Endothelial cell of umbilical vein (primary cell): ENCODE measurements around the gene HECW1. TPM values are rescaled to one million over a fixed set of nuclear protein-coding genes. Genes with fewer than 3 reads are reported as not detected.

Experiments
- BruUV-seq: library from RNA; stranded (reverse); fragments of 400-500 nt; replicated peaks from 2 replicates; lab custom pipeline; 2021; lab: Mats Ljungman, UMichigan
- CTCF ChIA-PET: fragments of 300-600, 350-600 bp; sonication (Branson Sonifier 250); formaldehyde crosslinking; loops from one replicate; lab custom pipeline; 2021; ENCODE audit warnings: antibody characterized with exemption, inconsistent platforms; lab: Charles Lee
- POLR2A ChIA-PET: fragments of 300-600, 350-600 bp; sonication (Branson Sonifier 250); formaldehyde crosslinking; loops from one replicate; lab custom pipeline; 2021; ENCODE audit warnings: antibody characterized with exemption, inconsistent platforms; lab: Charles Lee
- DNase-seq: peaks from one replicate; pipeline ENCODE4 v3.0.0-alpha.2; 2011; ENCODE audit warnings: low read depth, low spot score
- FAIRE-seq: peaks from 2 replicates; lab custom pipeline; 2011; peaks lifted over from hg19 to GRCh38; lab: Jason Lieb, UNC
- H2AFZ ChIP-seq: 2 replicates; pipeline ENCODE4 v1.6.0; 2012; ENCODE audit warnings: low read depth, low read length, control low read depth, inconsistent platforms
- H3K27ac ChIP-seq: 2 replicates; pipeline ENCODE4 v1.5.1; 2011; ENCODE audit warnings: low read depth, mild to moderate bottlenecking, control low read depth, low read length, moderate library complexity; ENCODE audit not compliant: insufficient read depth
- H3K27me3 ChIP-seq, 2 experiments: 2 replicates each; pipeline versions ENCODE4 v1.6.0 to v1.6.1; 2011; ENCODE audit warnings: low read length in 2 of 2, mixed read lengths in 1 of 2; ENCODE audit not compliant: control insufficient read depth in 2 of 2, insufficient read depth in 2 of 2
- H3K36me3 ChIP-seq, 2 experiments: 2 replicates in 1 of 2; 3 replicates in 1 of 2; pipeline ENCODE4 v1.5.1; 2011; ENCODE audit warnings: low read length in 2 of 2, mild to moderate bottlenecking in 1 of 2, moderate library complexity in 1 of 2; ENCODE audit not compliant: control insufficient read depth in 2 of 2, insufficient read depth in 2 of 2; ENCODE audit errors: extremely low read depth in 1 of 2
- H3K4me1 ChIP-seq: 3 replicates; pipeline ENCODE4 v1.5.1; 2011; ENCODE audit warnings: mild to moderate bottlenecking, low read length; ENCODE audit not compliant: control insufficient read depth, insufficient read depth; ENCODE audit errors: extremely low read depth
- H3K4me2 ChIP-seq: 2 replicates; pipeline ENCODE4 v1.6.1; 2011; ENCODE audit warnings: low read length, control low read depth, mixed read lengths; ENCODE audit not compliant: insufficient read depth
- H3K4me3 ChIP-seq, 3 experiments: fragments of 200-600 bp in 1 of 3; sonication (generic), shearing (Covaris generic) in 1 of 3; replicated peaks in 1 of 3; 2 replicates each; pipeline ENCODE4 v1.5.1; 2011 to 2016; ENCODE audit warnings: control low read depth in 3 of 3, low read length in 3 of 3, mild to moderate bottlenecking in 2 of 3, inconsistent platforms in 1 of 3, low read depth in 1 of 3, moderate library complexity in 1 of 3; ENCODE audit not compliant: insufficient read depth in 1 of 3
- H3K79me2 ChIP-seq: 2 replicates; pipeline ENCODE4 v1.6.0; 2012; ENCODE audit warnings: low read length, inconsistent platforms; ENCODE audit not compliant: control insufficient read depth, insufficient read depth
- H3K9ac ChIP-seq: replicated peaks from 2 replicates; pipeline ENCODE3; 2011; ENCODE audit warnings: low read length, control low read depth; ENCODE audit not compliant: insufficient read depth; ENCODE audit errors: extremely low read depth
- H3K9me1 ChIP-seq: replicated peaks from 3 replicates; pipeline ENCODE4 v1.6.0; 2011; ENCODE audit warnings: mild to moderate bottlenecking, low read length; ENCODE audit not compliant: control insufficient read depth, insufficient read depth; ENCODE audit errors: extremely low read depth
- H3K9me3 ChIP-seq: replicated peaks from 2 replicates; pipeline ENCODE4 v1.5.1; 2012; ENCODE audit warnings: low read length, inconsistent platforms; ENCODE audit not compliant: control insufficient read depth, insufficient read depth
- H4K20me1 ChIP-seq: replicated peaks from 2 replicates; pipeline ENCODE3; 2011; ENCODE audit warnings: mild to moderate bottlenecking, low read length; ENCODE audit not compliant: control insufficient read depth, insufficient read depth; ENCODE audit errors: extremely low read depth
- EZH2 ChIP-seq: IDR thresholded peaks from 2 replicates; pipeline ENCODE4 v1.6.1; 2012; ENCODE audit warnings: borderline replicate concordance, low read depth, mild to moderate bottlenecking, moderate library complexity, low read length, inconsistent platforms; ENCODE audit not compliant: severe bottlenecking
- FOS ChIP-seq: IDR thresholded peaks from 2 replicates; pipeline ENCODE4 v1.6.1; 2011; ENCODE audit warnings: mild to moderate bottlenecking, low read length, moderate library complexity, borderline replicate concordance; ENCODE audit not compliant: insufficient read depth
- GATA2 ChIP-seq: IDR thresholded peaks from 2 replicates; pipeline ENCODE4 v1.7.0; 2011; ENCODE audit warnings: low read depth, mild to moderate bottlenecking, moderate library complexity, mixed read lengths, low read length; ENCODE audit not compliant: insufficient read length, insufficient read depth
- JUN ChIP-seq: IDR thresholded peaks from 2 replicates; pipeline ENCODE4 v1.6.1; 2011; ENCODE audit warnings: borderline replicate concordance, low read depth; ENCODE audit not compliant: insufficient read length, insufficient read depth
- POLR2A ChIP-seq: IDR thresholded peaks from 2 replicates; pipeline ENCODE4 v1.6.1; 2012; ENCODE audit warnings: low read depth, mild to moderate bottlenecking, control low read depth, low read length
- POLR2AphosphoS5 ChIP-seq: IDR thresholded peaks from 2 replicates; pipeline ENCODE4 v1.6.1; 2012; ENCODE audit warnings: low read depth, mild to moderate bottlenecking, control low read depth, low read length, moderate library complexity; ENCODE audit not compliant: insufficient read depth
- dilution Hi-C: fragments of 300-500 bp; cut with MboI; formaldehyde crosslinking; loops from one replicate; pipeline ENCODE4 v1.15.0; 2019; ENCODE audit warnings: low sequenced_read_pairs; ENCODE audit not compliant: extremely low pct_ligation_motif_present
- intact Hi-C: fragments of 100-400 bp; cut with micrococcal nuclease; formaldehyde crosslinking; loops from one replicate; pipeline ENCODE4 v1.10.0; 2022
- polyA plus RNA-seq, 4 experiments: library from polyadenylated mRNA; depleted of rRNA in 3 of 4; stranded (reverse) in 3 of 4; unstranded in 1 of 4; fragments of >200 nt; gene quantifications; 2 replicates each; pipeline versions ENCODE4 v1.2.1 to v1.2.3, GENCODE V29; 2011 to 2012; ENCODE audit warnings: missing spikeins in 1 of 4
- total RNA-seq: library from RNA; stranded (reverse); gene quantifications from 2 replicates; pipeline ENCODE4 v1.2.3, GENCODE V29; 2021
- TF ChIP-seq, protein P1 (sequence below), 2 donors: IDR thresholded peaks; 1 replicate in 1 of 2; 2 replicates in 1 of 2; pipeline ENCODE4 v1.5.1; 2011; ENCODE audit warnings: low read length in 2 of 2, mild to moderate bottlenecking in 2 of 2, moderate library complexity in 2 of 2, control low read depth in 1 of 2, inconsistent platforms in 1 of 2, low read depth in 1 of 2; ENCODE audit not compliant: insufficient read depth in 1 of 2; ENCODE audit errors: extremely low read depth in 1 of 2
- TF ChIP-seq, protein P2 (sequence below): IDR thresholded peaks from 2 replicates; pipeline ENCODE4 v1.6.1; 2011; ENCODE audit not compliant: insufficient read depth, insufficient read length

The HECW1 gene
- total and polyA plus RNA-seq, 2 donors (not counting 3 experiments of a cell fraction or from before 2014, with no cell fraction given), result not detected

DNA sequence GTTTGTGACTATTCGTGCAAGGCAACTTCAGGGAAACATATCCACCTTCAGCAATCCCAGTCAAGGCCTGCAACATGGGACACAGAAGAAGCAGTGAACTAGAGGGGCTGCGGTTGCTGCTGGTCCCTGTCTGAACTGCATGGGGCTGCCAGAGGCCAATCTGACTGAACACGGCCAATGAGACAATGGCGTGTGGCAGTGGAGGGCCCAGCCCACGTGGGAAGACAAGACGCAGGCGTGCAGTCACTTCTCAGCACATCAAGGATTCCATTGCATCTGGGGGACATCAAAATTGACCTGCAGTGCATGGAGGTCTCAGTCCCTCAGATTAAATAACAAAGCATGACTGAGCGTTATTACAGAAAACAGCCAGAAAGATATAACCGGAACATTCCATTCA, 215.9 kb downstream of the HECW1 start:
- ChIA-PET POLR2A (no interaction called here), CTCF (interaction anchor here (1.1 kb wide), 1 partner anchor 67 kb away, joined by 3 read pairs; no protein-coding TSS in a partner anchor)
- FAIRE-seq, result no peak
- no peaks in the 10 kb centered on the region for H3K4me1 ChIP-seq
- no peak overlapping the region for H3K27ac ChIP-seq
- no peak overlapping the region for H3K4me3 ChIP-seq
- intact Hi-C loops (no loop called here), dilution Hi-C loops (no loop called here)
- no peak for DNase-seq
- no peaks in the 10 kb centered on the region for H3K9me3 ChIP-seq
- TF ChIP-seq GATA2 (no peak), JUN (no peak), POLR2AphosphoS5 (no peak), FOS (no peak), POLR2A (no peak), EZH2 (no peak)
- TF ChIP-seq, protein P1, sequence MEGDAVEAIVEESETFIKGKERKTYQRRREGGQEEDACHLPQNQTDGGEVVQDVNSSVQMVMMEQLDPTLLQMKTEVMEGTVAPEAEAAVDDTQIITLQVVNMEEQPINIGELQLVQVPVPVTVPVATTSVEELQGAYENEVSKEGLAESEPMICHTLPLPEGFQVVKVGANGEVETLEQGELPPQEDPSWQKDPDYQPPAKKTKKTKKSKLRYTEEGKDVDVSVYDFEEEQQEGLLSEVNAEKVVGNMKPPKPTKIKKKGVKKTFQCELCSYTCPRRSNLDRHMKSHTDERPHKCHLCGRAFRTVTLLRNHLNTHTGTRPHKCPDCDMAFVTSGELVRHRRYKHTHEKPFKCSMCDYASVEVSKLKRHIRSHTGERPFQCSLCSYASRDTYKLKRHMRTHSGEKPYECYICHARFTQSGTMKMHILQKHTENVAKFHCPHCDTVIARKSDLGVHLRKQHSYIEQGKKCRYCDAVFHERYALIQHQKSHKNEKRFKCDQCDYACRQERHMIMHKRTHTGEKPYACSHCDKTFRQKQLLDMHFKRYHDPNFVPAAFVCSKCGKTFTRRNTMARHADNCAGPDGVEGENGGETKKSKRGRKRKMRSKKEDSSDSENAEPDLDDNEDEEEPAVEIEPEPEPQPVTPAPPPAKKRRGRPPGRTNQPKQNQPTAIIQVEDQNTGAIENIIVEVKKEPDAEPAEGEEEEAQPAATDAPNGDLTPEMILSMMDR (IDR thresholded peaks at IDR 0.05; ENCODE audit: extremely low read depth in 1 of 2, insufficient read depth in 1 of 2, low read depth in 1 of 2, low read length in 2 of 2), result no peak
- TF ChIP-seq, protein P2, sequence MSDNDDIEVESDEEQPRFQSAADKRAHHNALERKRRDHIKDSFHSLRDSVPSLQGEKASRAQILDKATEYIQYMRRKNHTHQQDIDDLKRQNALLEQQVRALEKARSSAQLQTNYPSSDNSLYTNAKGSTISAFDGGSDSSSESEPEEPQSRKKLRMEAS, result no peak
- H3K9ac ChIP-seq, result no peak overlapping the region
- H2AFZ ChIP-seq, result no peak overlapping the region
- no peaks in the 10 kb centered on the region for H3K79me2 ChIP-seq
- no peaks in the 10 kb centered on the region for H3K27me3 ChIP-seq
- no peaks in the 10 kb centered on the region for H3K9me1 ChIP-seq
- H3K4me2 ChIP-seq, result no peak overlapping the region
- no peaks in the 10 kb centered on the region for H4K20me1 ChIP-seq
- H3K36me3 ChIP-seq, result no peaks in the 10 kb centered on the region
- no TSS peak for BruUV-seq
